GM12801 (cell line): ENCODE measurements around the gene DYNC1H1.

ENCODE experiments used
- TF ChIP-seq, protein P1 (sequence below): IDR thresholded peaks from one replicate; pipeline ENCODE4 v1.5.1; 2011; ENCODE audit warnings: control low read depth; ENCODE audit not compliant: insufficient read length; ENCODE audit errors: extremely low read depth

DYNC1H1 gene

DNA sequence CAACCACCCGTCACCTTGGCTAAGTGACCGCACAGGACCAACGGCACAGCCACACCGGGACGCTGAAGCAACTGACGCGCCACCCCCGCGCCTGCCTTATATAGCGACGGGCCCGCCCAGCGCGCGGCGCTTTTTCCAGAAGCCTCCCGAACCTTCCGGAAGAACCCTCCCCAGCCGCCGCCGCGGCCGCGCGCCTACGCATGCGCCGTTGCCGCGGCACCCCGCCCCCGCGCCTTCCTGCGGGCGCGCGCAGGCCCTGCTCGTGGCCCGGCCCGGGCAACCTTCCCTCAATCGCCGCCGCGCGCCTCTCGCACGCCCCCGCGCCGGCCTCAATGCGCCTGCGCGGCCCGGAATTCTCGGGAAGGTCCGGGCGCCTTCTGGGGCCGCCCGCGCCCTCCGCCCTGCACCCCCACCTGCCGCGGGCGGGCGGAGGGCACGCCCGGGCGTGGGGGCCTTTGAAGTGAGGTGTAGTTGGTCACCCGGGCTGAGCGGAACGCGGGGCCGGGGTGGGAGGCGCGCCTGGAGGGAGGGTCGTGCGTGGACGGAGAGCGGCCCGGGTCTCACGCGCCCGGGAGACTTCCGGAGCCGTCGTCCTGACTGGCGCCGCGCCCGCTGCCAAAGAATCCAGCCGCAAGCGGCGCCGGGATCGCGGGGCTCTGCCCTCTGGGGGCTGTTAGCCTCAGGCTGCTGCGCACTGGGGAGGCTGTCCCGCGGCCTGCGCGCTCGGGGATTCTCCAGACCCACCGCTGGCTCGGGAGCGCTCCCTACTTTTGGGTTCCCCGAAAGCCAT, 122.8 kb downstream of the DYNC1H1 start, which contains the start of gene HSP90AA1:
Gene HSP90AA1, minus strand, starts transcription at position 73 of the 790 bp plus-strand sequence. CDS start 666 bp downstream, outside the sequence.
- TF ChIP-seq, protein P1, sequence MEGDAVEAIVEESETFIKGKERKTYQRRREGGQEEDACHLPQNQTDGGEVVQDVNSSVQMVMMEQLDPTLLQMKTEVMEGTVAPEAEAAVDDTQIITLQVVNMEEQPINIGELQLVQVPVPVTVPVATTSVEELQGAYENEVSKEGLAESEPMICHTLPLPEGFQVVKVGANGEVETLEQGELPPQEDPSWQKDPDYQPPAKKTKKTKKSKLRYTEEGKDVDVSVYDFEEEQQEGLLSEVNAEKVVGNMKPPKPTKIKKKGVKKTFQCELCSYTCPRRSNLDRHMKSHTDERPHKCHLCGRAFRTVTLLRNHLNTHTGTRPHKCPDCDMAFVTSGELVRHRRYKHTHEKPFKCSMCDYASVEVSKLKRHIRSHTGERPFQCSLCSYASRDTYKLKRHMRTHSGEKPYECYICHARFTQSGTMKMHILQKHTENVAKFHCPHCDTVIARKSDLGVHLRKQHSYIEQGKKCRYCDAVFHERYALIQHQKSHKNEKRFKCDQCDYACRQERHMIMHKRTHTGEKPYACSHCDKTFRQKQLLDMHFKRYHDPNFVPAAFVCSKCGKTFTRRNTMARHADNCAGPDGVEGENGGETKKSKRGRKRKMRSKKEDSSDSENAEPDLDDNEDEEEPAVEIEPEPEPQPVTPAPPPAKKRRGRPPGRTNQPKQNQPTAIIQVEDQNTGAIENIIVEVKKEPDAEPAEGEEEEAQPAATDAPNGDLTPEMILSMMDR = no peak

DNA sequence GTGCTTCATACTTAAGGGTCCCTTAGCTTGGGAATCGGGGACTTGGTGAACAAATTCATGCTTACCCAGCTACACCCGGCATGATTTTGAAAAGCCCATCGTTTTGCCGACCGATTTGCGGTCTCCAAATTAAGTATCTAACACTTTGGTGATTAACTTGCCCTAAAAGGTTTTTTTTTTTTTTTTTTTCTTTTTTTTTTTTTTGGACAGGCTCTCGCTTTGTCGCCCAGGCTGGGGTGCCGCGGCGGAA, 123.3 kb downstream of the DYNC1H1 start:
- TF ChIP-seq, protein P1 = no peak

DNA sequence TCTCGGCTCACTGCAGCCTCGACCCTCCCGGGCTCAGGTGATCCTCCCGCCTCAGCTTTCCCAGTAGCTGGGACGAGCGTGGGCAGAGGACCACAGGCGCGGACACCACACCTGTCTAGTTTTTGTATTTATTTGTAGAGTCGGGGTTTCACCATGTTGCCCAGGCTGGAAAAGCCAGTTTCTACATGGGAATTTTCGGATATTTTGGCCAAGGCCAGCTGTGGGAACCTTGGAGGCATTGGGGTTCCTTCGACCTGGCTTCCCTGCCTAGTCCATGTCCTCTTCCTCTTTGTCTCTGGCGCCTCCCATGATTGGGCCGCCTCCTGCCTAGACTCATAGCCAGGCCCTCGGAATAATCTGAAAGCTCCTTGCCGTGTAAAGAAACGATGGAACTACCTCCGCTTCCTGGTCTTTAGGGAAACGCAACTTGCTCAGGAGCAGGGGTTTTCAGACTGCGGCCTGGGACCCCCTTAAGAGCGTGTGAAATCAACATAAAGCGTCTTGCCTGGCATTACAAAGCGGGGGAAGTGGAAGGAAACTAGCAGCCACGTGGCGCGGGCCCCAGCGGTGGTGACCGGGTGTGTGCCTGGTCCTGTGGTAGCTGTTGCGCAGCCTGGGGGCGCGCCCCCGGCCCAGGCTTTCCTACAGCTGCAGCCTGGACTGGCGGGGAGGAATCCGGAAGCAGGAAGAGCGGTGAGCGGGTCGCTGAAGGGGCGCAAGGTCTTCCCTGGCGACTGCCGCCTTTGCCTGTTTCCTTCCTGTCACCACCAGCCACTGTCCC, 123.8 kb downstream of the DYNC1H1 start:
- TF ChIP-seq, protein P1 = no peak

DNA sequence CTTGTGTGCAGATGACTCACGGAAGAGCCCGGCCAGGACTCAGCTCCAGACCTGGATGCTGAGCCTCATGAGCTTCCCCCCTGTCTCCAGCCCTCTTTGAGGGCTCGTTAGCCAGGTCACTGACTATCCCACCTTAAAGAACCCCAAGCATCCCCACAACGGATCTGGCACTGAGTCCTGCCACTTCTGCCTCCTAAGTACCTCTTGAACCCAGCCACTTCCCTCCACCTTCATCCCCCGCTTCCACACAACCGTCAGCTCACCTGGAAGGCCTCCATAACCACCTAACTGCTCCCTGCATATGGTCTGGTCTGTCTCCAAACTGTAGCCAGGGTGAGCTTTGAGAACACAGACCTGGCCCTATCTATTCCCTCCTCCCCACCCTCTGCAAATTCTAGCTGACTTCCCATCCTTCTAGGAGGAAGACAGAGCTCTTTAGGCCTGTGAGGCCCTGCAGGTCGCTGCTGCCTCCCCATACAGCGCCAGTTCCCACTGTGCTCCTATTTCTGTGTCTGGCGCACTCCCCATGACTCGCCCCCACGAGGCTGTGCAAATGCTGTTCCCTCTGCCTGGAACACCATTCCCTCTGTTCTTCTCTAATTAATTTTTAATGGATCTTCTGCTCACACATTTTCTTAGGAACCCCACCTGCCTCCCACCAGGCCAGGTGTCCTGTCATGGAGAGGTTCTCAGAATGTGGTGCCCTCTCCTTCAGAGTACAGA, 125.4 kb downstream of the DYNC1H1 start:
- TF ChIP-seq, protein P1 = no peak

DNA sequence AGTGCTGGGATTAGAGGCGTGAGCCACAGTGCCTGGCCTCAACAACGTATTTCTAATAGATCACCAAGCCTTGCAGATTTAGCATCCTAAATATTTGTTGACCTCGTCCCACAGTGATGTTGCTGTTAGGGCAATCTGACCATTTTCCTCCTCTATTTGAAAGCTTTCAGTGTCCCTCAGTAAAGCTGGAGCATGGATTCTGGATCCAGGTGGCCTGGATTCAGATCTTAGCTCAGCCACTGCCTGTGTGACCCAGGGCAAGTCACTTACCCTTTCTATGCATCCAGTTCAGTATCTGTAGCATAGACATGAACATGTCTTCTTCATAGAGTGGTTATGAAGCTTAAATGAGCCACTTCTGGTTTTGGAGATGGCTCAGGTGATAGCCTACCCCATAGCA, 126.3 kb downstream of the DYNC1H1 start:
- TF ChIP-seq, protein P1 = no peak

DNA sequence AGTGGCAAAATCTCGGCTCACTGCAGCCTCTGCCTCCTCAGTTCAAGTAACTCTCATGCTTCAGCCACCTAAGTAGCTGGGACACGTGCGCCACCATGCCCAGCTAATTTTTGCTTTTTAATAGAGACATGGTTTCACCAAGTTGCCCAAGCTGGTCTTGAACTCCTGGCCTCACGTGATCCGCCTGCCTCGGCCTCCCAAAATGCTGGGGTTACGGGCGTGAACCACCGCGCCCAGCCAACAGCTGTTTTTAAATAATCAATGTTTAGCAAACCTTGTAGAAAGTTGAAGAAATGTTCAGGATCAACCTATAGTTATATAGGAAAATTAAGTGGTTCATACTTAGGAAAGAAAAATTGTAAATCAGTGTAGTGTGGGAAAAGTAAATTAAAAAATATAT, 128.4 kb downstream of the DYNC1H1 start:
- TF ChIP-seq, protein P1 = no peak

DNA sequence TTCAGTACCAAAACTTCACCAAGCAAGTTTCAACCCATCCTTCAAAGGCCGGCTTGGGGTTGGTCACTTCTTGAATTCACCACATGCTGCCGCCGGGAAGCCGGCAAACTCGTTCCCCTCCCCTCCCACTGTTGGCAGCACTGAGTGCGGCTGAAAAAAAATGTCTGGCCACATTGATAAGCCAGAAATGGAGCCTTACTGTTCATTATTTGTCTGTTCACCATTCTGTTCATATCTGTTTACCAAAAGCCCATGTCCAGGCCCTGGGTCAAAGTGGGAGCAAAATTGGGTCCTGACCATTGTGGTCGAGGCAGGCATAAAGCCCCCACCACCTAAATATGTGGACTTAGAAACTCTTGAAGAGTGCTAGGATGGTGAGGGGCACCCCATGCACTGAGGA, 129.7 kb downstream of the DYNC1H1 start:
- TF ChIP-seq, protein P1 = no peak
